Upper lobe of left lung (tissue), 4 donors: ENCODE measurements around the gene ERI2.

Experiments used
- POLR2A ChIP-seq, 4 donors: fragments of 450-650 bp; IDR thresholded peaks; one replicate each; pipeline ENCODE4 v1.5.1; 2016 to 2017; ENCODE audit warnings: antibody characterized with exemption in 4 of 4, mild to moderate bottlenecking in 2 of 4
- POLR2AphosphoS5 ChIP-seq, 2 donors: sonication (generic); formaldehyde crosslinking; IDR thresholded peaks; one replicate each; pipeline ENCODE4 v1.5.1; 2017; ENCODE audit warnings: antibody characterized with exemption in 2 of 2
- TF ChIP-seq, protein P1 (sequence below), 6 experiments: fragments of 450-650 bp in 4 of 6; fragments of 200-600 bp in 2 of 6; sonication (generic) in 2 of 6; IDR thresholded peaks; one replicate each; pipeline ENCODE4 v1.5.1; 2016 to 2019; ENCODE audit warnings: antibody characterized with exemption in 6 of 6

DNA sequence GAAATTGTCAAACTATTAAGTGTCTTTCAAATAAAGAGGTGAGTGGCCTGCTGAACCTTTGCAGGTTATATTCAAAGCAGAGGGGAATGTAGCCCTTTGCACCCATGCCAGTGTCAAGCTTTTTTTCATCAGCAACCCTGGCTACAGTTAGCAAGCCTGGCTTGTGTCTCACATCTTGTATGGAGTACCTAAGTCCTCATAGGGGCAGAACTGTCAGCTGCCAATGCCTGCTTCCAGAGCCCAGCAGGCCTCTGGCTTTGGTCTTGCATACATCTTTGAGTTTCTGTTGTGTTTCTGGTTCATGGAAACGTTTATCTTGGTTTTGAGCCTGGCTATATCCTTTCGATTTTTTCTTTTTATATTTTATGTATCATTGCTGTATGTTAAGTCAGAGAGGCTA is 26.8 kb upstream of the ERI2 start:
- no peak for TF ChIP-seq POLR2A (IDR thresholded peaks at IDR 0.05)
- TF ChIP-seq, protein P1, sequence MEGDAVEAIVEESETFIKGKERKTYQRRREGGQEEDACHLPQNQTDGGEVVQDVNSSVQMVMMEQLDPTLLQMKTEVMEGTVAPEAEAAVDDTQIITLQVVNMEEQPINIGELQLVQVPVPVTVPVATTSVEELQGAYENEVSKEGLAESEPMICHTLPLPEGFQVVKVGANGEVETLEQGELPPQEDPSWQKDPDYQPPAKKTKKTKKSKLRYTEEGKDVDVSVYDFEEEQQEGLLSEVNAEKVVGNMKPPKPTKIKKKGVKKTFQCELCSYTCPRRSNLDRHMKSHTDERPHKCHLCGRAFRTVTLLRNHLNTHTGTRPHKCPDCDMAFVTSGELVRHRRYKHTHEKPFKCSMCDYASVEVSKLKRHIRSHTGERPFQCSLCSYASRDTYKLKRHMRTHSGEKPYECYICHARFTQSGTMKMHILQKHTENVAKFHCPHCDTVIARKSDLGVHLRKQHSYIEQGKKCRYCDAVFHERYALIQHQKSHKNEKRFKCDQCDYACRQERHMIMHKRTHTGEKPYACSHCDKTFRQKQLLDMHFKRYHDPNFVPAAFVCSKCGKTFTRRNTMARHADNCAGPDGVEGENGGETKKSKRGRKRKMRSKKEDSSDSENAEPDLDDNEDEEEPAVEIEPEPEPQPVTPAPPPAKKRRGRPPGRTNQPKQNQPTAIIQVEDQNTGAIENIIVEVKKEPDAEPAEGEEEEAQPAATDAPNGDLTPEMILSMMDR (IDR thresholded peaks at IDR 0.05) = no peak
- TF ChIP-seq POLR2AphosphoS5 (IDR thresholded peaks at IDR 0.05) = no peak
